ENCODE measurements around the gene ZNF425. TPM values are rescaled to one million over a fixed set of nuclear protein-coding genes. Genes with fewer than 3 reads are reported as not detected.

The ZNF425 gene
- total RNA-seq, 2 donors from 2014 or later, result 2.8 to 4.0 TPM

- TF ChIP-seq POLR2A (IDR thresholded peaks at IDR 0.05) (no peak), POLR2AphosphoS5 (IDR thresholded peaks at IDR 0.05) (no peak), CTCF (IDR thresholded peaks at IDR 0.05) (no peak)
- DNase-seq (ENCODE audit: low spot score), result no peak
- no peak overlapping the region for H3K27ac ChIP-seq
- H3K4me1 ChIP-seq (replicated peaks), result no peaks in the 10 kb centered on the region
- no peaks in the 10 kb centered on the region for H3K27me3 ChIP-seq (replicated peaks; ENCODE audit: insufficient read depth)
- 86% methylated on average over 9 of the region's 9 CpGs for WGBS
- no peak overlapping the region for H3K4me3 ChIP-seq
- no peaks in the 10 kb centered on the region for H3K36me3 ChIP-seq
- intact Hi-C loops (cut with DNase I), result no loop called here
- H3K9me3 ChIP-seq, result no peaks in the 10 kb centered on the region
Observed at GRCh38 chr7:149077594-149077993, 48.5 kb downstream of the ZNF425 start.

DNA sequence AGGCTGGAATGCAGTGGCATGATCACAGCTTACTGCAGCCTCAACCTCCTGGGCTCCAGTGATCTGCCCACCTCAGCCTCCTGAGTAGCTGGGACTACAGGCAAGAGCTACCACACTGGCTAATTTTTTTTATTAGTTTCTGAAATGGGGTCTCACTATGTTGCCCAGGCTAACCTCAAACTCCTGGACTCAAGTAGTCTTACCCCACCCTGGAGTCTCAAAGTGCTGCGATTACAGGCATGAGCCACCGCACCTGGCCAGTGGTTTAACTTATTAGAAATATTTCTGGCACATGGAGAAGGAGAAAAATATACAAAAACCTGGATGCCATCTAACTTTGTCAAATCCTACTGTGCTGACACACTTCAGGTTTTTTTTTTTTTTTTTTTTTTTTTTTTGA is 50.8 kb downstream of the ZNF425 start:
- no peaks in the 10 kb centered on the region for H3K9me3 ChIP-seq
- intact Hi-C loops (cut with DNase I), result no loop called here
- no peak for DNase-seq (ENCODE audit: low spot score)
- H3K4me3 ChIP-seq, result no peak overlapping the region
- no peak overlapping the region for H3K27ac ChIP-seq
- 93% methylated on average over 2 of the region's 2 CpGs for WGBS
- H3K27me3 ChIP-seq (replicated peaks; ENCODE audit: insufficient read depth), result no peaks in the 10 kb centered on the region
- no peaks in the 10 kb centered on the region for H3K4me1 ChIP-seq (replicated peaks)
- TF ChIP-seq CTCF (IDR thresholded peaks at IDR 0.05) (no peak), POLR2AphosphoS5 (IDR thresholded peaks at IDR 0.05) (no peak), POLR2A (IDR thresholded peaks at IDR 0.05) (no peak)
- H3K36me3 ChIP-seq, result no peaks in the 10 kb centered on the region

DNA sequence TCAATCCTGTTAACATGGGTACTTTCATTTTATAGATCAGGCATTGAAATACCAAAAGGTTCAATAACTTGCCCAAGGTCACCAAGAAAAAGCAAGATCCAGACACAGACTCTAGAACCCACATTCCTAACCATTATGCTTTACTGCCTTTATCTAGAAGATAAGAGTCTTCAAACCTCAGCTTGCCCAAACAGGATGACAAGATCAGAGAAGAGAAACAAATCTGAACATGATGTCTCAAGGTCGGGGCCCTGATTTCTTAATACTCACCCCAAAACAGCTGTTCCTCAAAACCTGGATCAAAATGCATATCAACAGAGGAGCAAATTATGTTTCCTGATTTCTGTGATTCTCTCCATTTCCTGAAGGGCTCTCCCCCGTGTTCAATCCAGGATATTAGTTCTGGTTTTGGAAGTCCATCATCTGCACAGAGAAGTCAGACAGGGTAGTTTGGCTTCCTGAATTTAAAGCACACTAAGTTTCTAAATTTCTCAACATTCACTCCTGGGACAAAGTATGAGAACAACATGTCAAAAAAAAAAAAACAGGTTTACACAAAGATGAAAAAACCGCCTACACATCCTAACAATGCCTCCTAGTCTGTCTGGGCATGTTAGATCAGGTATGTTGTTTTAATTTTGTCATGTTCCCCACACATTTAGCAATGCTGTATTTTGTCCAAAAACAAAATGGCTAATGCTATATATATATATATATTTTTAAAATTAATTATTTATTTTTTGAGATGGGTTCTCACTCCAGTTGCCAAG is 51.8 kb downstream of the ZNF425 start:
- no peaks in the 10 kb centered on the region for H3K27me3 ChIP-seq (replicated peaks; ENCODE audit: insufficient read depth)
- no peaks in the 10 kb centered on the region for H3K9me3 ChIP-seq
- H3K27ac ChIP-seq, result peak overlapping the region; percentile 6 to 36
- TF ChIP-seq POLR2A (IDR thresholded peaks at IDR 0.05) (no peak), POLR2AphosphoS5 (IDR thresholded peaks at IDR 0.05) (no peak), CTCF (IDR thresholded peaks at IDR 0.05) (no peak)
- no peaks in the 10 kb centered on the region for H3K36me3 ChIP-seq
- no peak overlapping the region for H3K4me3 ChIP-seq
- intact Hi-C loops (cut with DNase I), result no loop called here
- no peaks in the 10 kb centered on the region for H3K4me1 ChIP-seq (replicated peaks)
- 52% methylated on average over 3 of the region's 3 CpGs for WGBS
- DNase-seq (ENCODE audit: low spot score), result no peak

DNA sequence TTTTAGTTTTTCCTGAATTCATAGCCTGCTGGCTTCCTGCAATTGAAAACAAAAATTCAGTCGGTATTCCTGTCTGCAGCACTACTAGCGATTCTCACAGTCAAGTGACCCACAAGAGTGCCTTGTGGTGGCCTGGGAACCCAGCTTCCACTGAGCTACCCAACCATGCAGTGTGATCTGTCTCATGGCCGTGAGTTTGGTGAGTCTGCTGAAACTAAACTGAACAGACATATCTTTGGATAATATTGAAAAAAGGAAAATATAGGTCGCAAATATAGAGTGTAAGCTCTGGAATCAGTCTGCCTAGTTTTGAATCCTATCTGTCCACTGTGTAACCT is 53.7 kb downstream of the ZNF425 start:
- no peak for DNase-seq (ENCODE audit: low spot score)
- H3K27ac ChIP-seq, result no peak overlapping the region
- TF ChIP-seq POLR2A (IDR thresholded peaks at IDR 0.05) (no peak), CTCF (IDR thresholded peaks at IDR 0.05) (no peak), POLR2AphosphoS5 (IDR thresholded peaks at IDR 0.05) (no peak)
- intact Hi-C loops (cut with DNase I), result no loop called here
- no peak overlapping the region for H3K4me3 ChIP-seq
- no peaks in the 10 kb centered on the region for H3K9me3 ChIP-seq
- H3K27me3 ChIP-seq (replicated peaks; ENCODE audit: insufficient read depth), result no peaks in the 10 kb centered on the region
- H3K4me1 ChIP-seq (replicated peaks), result no peaks in the 10 kb centered on the region
- H3K36me3 ChIP-seq, result no peaks in the 10 kb centered on the region
- WGBS, result 93% methylated on average over 4 of the region's 4 CpGs
